Measurements from ENCODE around the gene ATG2B.
"Not testable (repeated sequence)": the region's sequence is repeated elsewhere in the genome, so short reads cannot be mapped to it uniquely, and the experiment has no call there.

DNA sequence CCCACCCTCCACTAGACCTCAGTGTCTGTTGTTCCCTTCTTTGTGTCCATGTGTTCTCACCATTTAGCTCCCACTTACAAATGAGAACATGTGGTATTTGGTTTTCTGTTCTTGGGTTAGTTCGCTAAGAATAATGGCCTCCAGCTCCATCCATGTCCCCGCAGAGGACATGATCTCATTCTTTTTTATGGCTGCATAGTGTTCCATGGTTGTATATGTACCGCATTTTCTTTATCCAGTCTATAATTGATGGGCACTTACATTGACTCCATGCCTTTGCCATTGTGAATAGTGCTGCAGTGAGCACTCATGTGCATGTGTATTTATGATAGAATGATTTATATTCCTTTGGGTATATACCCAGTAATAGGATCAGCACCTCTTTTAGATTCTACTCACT lies 118.1 kb downstream of the ATG2B start:
- TF ChIP-seq EZH2 (IDR thresholded peaks at IDR 0.05); POLR2AphosphoS5 (IDR thresholded peaks at IDR 0.05; ENCODE audit: borderline replicate concordance, low read depth, low read length); FOXP2 (optimal IDR thresholded peaks at IDR 0.05; ENCODE audit: control extremely low read depth, extremely low read length, insufficient read depth): not testable (repeated sequence)
